Stimulated activated CD8-positive, alpha-beta memory T cell treated with anti-CD3 and anti-CD28 coated beads, Interleukin-15, amount 100 ng/mL, for 24 hours (primary cell): Measurements from ENCODE around the gene RAB31.
"Not testable (repeated sequence)": the region's sequence is repeated elsewhere in the genome, so short reads cannot be mapped to it uniquely, and the experiment has no call there.

Source experiments
- DNase-seq: peaks from one replicate; pipeline ENCODE4 v3.0.0-alpha.2; 2020; ENCODE audit warnings: low read depth

RAB31 gene

GRCh38 chr18:9841752-9842151, 133.7 kb downstream of the RAB31 start:
- no peak for DNase-seq

GRCh38 chr18:9842448-9842847, 134.3 kb downstream of the RAB31 start:
- DNase-seq, result no peak

- no peak for DNase-seq
Observed at GRCh38 chr18:9845256-9845655, 137.2 kb downstream of the RAB31 start.

GRCh38 chr18:9846162-9846925, 138.2 kb downstream of the RAB31 start:
- DNase-seq, result no peak

GRCh38 chr18:9848170-9848879, 140.2 kb downstream of the RAB31 start:
- DNase-seq, result no peak

GRCh38 chr18:9849407-9850283, 141.5 kb downstream of the RAB31 start:
- no peak for DNase-seq

- DNase-seq, result no peak
Observed at GRCh38 chr18:9850309-9850708, 142.2 kb downstream of the RAB31 start.

- no peak for DNase-seq
Observed at GRCh38 chr18:9851511-9851910, 143.4 kb downstream of the RAB31 start.

- no peak for DNase-seq
Observed at GRCh38 chr18:9852266-9853081, 144.4 kb downstream of the RAB31 start.

- no peak for DNase-seq
Observed at GRCh38 chr18:9854801-9855676, 146.9 kb downstream of the RAB31 start.

- DNase-seq, result no peak
Observed at GRCh38 chr18:9855681-9856080, 147.6 kb downstream of the RAB31 start.

- no peak for DNase-seq
Observed at GRCh38 chr18:9856092-9856491, 148.0 kb downstream of the RAB31 start.

GRCh38 chr18:9857479-9857998, 149.4 kb downstream of the RAB31 start:
- DNase-seq, result not testable (repeated sequence)

- no peak for DNase-seq
Observed at GRCh38 chr18:9858642-9859041, 150.5 kb downstream of the RAB31 start.

GRCh38 chr18:9859232-9859631, 151.1 kb downstream of the RAB31 start:
- DNase-seq, result no peak

- DNase-seq, result no peak
Observed at GRCh38 chr18:9860682-9861081, 152.6 kb downstream of the RAB31 start.

GRCh38 chr18:9861157-9861556, 153.1 kb downstream of the RAB31 start:
- no peak for DNase-seq

GRCh38 chr18:9861933-9862332, 153.8 kb downstream of the RAB31 start:
- no peak for DNase-seq

- DNase-seq, result no peak
Observed at GRCh38 chr18:9862686-9863085, 154.6 kb downstream of the RAB31 start.

GRCh38 chr18:9863282-9863681, 155.2 kb downstream of the RAB31 start:
- no peak for DNase-seq
